OCI-LY1 (cell line): ENCODE results near the gene GAS6.

Source experiments
- H2AFZ ChIP-seq: fragments of 200-600 bp; sonication (generic), shearing (Covaris generic); 2 replicates; pipeline ENCODE4 v1.6.0; 2014; ENCODE audit warnings: antibody characterized with exemption, mild to moderate bottlenecking, low read length
- H3F3A ChIP-seq: fragments of 200-600 bp; sonication (generic), shearing (Covaris generic); 2 replicates; pipeline ENCODE4 v1.6.0; 2014; ENCODE audit warnings: mild to moderate bottlenecking, antibody characterized with exemption, low read length, moderate library complexity; ENCODE audit not compliant: insufficient read depth
- H3K27ac ChIP-seq: fragments of 200-600 bp; sonication (generic); 2 replicates; pipeline ENCODE4 v1.5.1; 2014; ENCODE audit warnings: low read length, mixed run types, mild to moderate bottlenecking, low read depth; ENCODE audit not compliant: poor library complexity, severe bottlenecking
- H3K27me3 ChIP-seq: fragments of 200-600 bp; sonication (generic); 2 replicates; pipeline ENCODE4 v1.6.0; 2014; ENCODE audit warnings: antibody characterized with exemption, mild to moderate bottlenecking, low read length, moderate library complexity; ENCODE audit not compliant: insufficient read depth
- H3K36me3 ChIP-seq: fragments of 200-600 bp; sonication (generic); 2 replicates; pipeline ENCODE4 v1.6.1; 2014; ENCODE audit warnings: mild to moderate bottlenecking, antibody characterized with exemption, low read length, moderate library complexity, mixed read lengths; ENCODE audit not compliant: insufficient read depth
- H3K4me1 ChIP-seq: fragments of 200-600 bp; sonication (generic); 2 replicates; pipeline ENCODE4 v1.5.1; 2014; ENCODE audit warnings: mild to moderate bottlenecking, low read length, moderate library complexity; ENCODE audit not compliant: insufficient read depth, severe bottlenecking
- H3K4me2 ChIP-seq: fragments of 200-600 bp; sonication (generic), shearing (Covaris generic); 2 replicates; pipeline ENCODE4 v1.6.1; 2014; ENCODE audit warnings: low read length
- H3K4me3 ChIP-seq: fragments of 200-600 bp; sonication (generic); 2 replicates; pipeline ENCODE4 v1.5.1; 2014; ENCODE audit warnings: low read length, low read depth, mild to moderate bottlenecking, mixed read lengths; ENCODE audit not compliant: poor library complexity, severe bottlenecking
- H3K79me2 ChIP-seq: fragments of 200-600 bp; shearing (Covaris generic); 2 replicates; pipeline ENCODE4 v1.6.1; 2016; ENCODE audit warnings: mixed run types, low read length, mixed read lengths; ENCODE audit not compliant: insufficient read depth
- H3K9ac ChIP-seq: fragments of 200-600 bp; sonication (generic), shearing (Covaris generic); 2 replicates; pipeline ENCODE4 v1.6.1; 2014; ENCODE audit warnings: mild to moderate bottlenecking, low read length, mixed read lengths
- H3K9me2 ChIP-seq: fragments of 200-600 bp; sonication (generic), shearing (Covaris generic); 2 replicates; pipeline ENCODE4 v1.6.1; 2014; ENCODE audit warnings: low read depth, mild to moderate bottlenecking, low read length, mixed read lengths
- H3K9me3 ChIP-seq: fragments of 200-600 bp; shearing (Covaris generic); 2 replicates; pipeline ENCODE4 v1.6.1; 2014; ENCODE audit warnings: low read length, mixed read lengths
- H4K20me1 ChIP-seq: fragments of 200-600 bp; sonication (generic), shearing (Covaris generic); 2 replicates; pipeline ENCODE4 v1.6.0; 2016; ENCODE audit warnings: mild to moderate bottlenecking, low read length; ENCODE audit not compliant: insufficient read depth
- CTCF ChIP-seq: fragments of 200-600 bp; sonication (generic), shearing (Covaris generic); IDR thresholded peaks from 2 replicates; pipeline ENCODE4 v1.5.1; 2017; ENCODE audit warnings: mild to moderate bottlenecking, antibody characterized with exemption, low read length, moderate library complexity, mixed read lengths
- EZH2 ChIP-seq: fragments of 200-600 bp; sonication (generic), shearing (Covaris generic); IDR thresholded peaks from 2 replicates; pipeline ENCODE4 v1.8.0; 2017; ENCODE audit warnings: borderline replicate concordance, mixed run types, mild to moderate bottlenecking, antibody characterized with exemption, low read length, moderate library complexity, mixed read lengths

Gene GAS6

GRCh38 chr13:113806526-113806925, 57.4 kb downstream of the GAS6 start:
- H3K9me3 ChIP-seq = peaks cover 14% of the 10 kb centered on the region
- no peak for TF ChIP-seq EZH2
- TF ChIP-seq CTCF = no peak
- H3K9ac ChIP-seq = no peak overlapping the region

GRCh38 chr13:113806104-113806471, 57.8 kb downstream of the GAS6 start:
- H3K4me2 ChIP-seq = no peak overlapping the region
- peaks cover 14% of the 10 kb centered on the region for H3K9me3 ChIP-seq
- no peaks in the 10 kb centered on the region for H3K79me2 ChIP-seq
- H4K20me1 ChIP-seq = no peaks in the 10 kb centered on the region
- no peaks in the 10 kb centered on the region for H3K9me2 ChIP-seq
- no peak overlapping the region for H2AFZ ChIP-seq
- H3K27me3 ChIP-seq = peaks cover 9% of the 10 kb centered on the region; the same call in 1 of the 2 replicates
- no peaks in the 10 kb centered on the region for H3F3A ChIP-seq
- H3K36me3 ChIP-seq = no peaks in the 10 kb centered on the region
- H3K4me3 ChIP-seq = no peak overlapping the region
- TF ChIP-seq CTCF = no peak
- no peak for TF ChIP-seq EZH2
- no peak overlapping the region for H3K27ac ChIP-seq
- H3K9ac ChIP-seq = no peak overlapping the region
- no peaks in the 10 kb centered on the region for H3K4me1 ChIP-seq

More at GRCh38 chr13:113806526-113806925, 57.4 kb downstream of the GAS6 start:
- Histone ChIP-seq H3K27me3 (peaks cover 9% of the 10 kb centered on the region; the same call in 1 of the 2 replicates), H3K4me1 (no peaks in the 10 kb centered on the region), H3K27ac (no peak overlapping the region), H3K4me2 (no peak overlapping the region), H4K20me1 (no peaks in the 10 kb centered on the region), H3K9me2 (no peaks in the 10 kb centered on the region), H3K4me3 (no peak overlapping the region), H3K79me2 (no peaks in the 10 kb centered on the region), H3F3A (no peaks in the 10 kb centered on the region), H2AFZ (no peak overlapping the region), H3K36me3 (no peaks in the 10 kb centered on the region)

GRCh38 chr13:113805431-113806103, 58.3 kb downstream of the GAS6 start:
- no peaks in the 10 kb centered on the region for H3K79me2 ChIP-seq
- no peaks in the 10 kb centered on the region for H3K36me3 ChIP-seq
- H3F3A ChIP-seq = no peaks in the 10 kb centered on the region

More at GRCh38 chr13:113805431-113806103, 58.3 kb downstream of the GAS6 start:
- Histone ChIP-seq H3K4me2 (no peak overlapping the region), H3K4me1 (no peaks in the 10 kb centered on the region), H2AFZ (no peak overlapping the region), H3K9ac (no peak overlapping the region), H3K4me3 (no peak overlapping the region), H3K9me2 (no peaks in the 10 kb centered on the region), H3K27ac (no peak overlapping the region), H4K20me1 (no peaks in the 10 kb centered on the region), H3K9me3 (peaks cover 14% of the 10 kb centered on the region), H3K27me3 (peaks cover 9% of the 10 kb centered on the region; the same call in 1 of the 2 replicates)
- TF ChIP-seq EZH2 (no peak), CTCF (no peak)
